Effector CD8-positive, alpha-beta T cell (primary cell): ENCODE data around the gene TICRR.
"Not testable (repeated sequence)": the region's sequence is repeated elsewhere in the genome, so short reads cannot be mapped to it uniquely, and the experiment has no call there.

Source experiments
- DNase-seq: peaks from one replicate; lab custom pipeline; 2025; lab: John Stamatoyannopoulos, UW
- total RNA-seq, 4 experiments: gene quantifications; one replicate each; lab custom pipeline; 2026; lab: John Stamatoyannopoulos, UW

The TICRR gene
- 0.10 to 2.9 (median 0.91) reads per million in 4 experiments for total RNA-seq

- peak; percentile 90 for DNase-seq
These were observed at the start of gene TICRR for GRCh38 chr15:89575146-89575655. Gene TICRR (plus strand): TSS chr15:89575469. CDS start chr15:89575587, 118 bp downstream.

DNA sequence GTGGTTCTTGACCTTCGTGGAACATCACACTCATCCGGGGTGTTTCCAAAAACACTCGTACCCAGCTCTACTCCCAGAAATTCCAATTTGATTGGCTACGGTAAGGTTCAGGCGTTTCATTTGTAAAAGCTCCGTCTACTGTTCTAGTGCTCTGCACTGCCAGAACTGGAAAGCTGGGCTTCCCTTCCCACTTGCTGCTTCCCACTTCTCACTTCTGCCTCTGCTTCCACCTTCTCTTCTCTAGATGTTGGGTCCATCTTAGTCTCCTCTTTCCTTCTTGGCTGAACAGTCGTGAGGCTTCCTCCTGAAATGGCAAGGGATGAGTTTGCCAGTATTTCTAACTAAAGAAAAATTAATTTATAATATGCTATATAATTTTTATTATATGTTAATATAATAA lies 49.1 kb upstream of the TICRR start:
- DNase-seq: no peak

DNA sequence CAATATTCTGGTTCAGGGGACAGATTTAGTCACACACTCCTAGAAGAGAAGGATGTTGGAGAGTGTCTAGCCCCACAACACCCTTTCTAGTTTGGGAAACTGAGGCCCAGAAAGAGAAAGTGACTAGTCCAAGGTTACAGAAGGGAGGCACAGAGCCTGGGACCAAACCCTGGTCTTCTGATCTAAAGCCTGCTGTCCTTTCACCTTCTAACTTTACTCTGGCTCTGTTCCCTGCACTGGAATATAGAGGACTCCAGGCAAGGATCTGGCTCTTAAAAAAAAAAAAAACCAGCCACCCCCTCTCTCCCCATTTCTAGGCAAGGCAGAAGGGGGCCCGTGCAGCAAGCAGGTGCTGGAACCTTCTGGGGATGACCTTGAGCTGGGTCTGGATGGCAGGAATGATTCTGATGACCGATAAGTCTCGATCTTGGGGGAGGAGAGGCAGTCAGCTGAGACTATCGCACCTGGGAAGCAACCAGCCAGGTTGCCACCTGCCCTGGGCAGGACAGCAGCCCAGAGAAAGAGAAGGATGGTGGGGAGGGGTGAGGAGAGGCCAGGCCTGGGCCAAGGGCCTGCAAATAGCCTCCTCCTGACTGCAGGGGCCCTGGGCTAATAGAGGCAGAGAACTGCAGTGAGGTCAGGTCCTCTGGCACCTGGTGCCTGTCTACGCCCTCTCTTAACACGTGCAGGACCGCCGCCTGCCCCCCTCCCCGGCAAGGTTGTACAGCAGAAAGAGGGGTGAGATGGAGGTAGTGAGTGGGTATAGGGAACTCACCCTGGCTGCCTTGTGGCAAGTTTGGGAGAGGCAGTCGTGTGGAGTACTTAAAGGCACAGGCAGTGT lies 48.4 kb upstream of the TICRR start:
- no peak for DNase-seq

DNA sequence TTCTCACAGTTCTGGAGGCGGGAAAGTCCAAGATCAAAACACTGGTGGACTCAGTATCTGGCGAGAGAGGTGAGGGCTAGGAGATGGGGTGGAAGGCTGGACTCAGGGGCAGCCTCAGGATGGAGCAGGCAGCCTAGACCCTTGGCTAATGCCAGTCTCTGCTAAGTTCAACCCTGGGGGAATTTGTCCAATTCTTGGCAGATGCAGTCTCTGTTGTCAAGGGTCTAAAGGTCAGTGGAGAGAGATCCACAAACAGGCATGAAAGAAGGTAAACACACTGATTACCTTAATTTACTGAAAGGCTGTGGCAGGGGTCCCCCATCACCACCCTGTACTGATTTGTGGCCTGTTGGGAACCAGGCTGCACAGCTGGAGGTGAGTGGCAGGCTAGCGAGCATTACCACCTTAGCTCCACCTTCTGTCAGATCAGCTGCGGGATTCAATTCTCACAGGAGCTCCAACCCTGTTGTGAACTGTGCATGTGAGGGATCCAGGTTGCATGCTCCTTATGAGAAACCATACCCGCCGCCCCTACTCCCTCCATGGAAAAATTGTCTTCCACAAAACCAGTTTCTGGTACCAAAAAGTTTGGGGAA lies 46.4 kb upstream of the TICRR start:
- no peak for DNase-seq

DNA sequence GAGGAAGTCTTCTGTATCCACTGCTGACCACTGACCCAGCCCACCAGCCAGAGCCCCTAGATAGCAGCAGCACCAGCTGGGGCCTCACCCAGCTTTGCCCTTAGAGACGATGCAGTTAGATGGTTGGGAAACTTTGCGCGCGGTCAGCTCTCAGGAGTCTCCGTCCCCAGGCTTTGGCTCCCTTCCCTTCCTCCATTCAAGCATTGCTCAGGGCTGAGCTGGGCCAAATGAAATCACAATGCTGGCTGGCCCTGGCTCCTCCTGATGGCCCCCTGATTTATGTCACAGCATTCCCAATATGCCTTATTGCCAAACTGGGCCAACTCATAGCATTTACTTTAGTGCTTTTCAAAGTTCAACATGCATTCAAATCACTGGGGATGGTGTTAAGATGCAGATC lies 44.3 kb upstream of the TICRR start:
- no peak for DNase-seq

- no peak for DNase-seq
These were observed 43.3 kb upstream of the TICRR start for GRCh38 chr15:89531796-89532537.

- no peak for DNase-seq
These were observed 41.3 kb upstream of the TICRR start for GRCh38 chr15:89533861-89534544.

DNA sequence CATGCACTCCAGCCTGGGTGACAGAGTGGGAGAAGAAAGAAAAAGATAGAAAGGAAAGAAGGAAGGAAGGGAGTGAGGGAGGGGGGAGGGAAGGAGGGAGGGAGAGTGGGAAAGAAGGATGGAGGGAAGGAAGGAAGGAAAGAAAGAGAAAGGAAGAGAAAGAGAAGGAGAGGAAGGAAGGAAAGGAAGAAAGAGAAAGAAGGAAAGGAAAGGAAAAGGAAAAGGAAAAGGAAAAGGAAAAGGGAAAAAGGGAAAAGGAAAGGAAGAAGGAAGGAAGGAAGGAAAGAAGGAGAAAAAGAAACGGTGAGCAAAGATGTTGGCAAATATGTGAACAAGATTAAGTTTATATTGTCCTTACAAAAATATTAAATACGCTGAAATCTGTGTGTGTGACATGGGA lies 36.2 kb upstream of the TICRR start:
- DNase-seq: no peak

DNA sequence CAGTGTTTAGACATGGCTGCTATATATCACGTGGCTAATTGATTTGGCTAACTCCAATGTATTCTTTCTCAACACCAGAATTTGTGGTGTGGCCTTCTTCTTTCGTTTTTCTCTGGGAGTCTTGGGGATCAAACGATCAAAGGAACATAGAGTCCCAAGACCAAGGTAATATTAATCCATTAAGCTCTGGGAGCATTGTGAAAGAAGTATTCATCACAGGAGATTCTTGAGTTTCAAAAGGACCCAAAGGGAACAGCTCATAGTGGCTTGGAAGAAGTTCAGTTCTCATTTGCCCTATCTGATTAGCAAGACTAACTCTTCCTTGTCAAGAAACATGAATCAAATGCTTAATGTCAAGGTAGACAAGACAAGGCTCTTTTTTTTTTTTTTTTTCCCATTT lies 32.9 kb upstream of the TICRR start:
- no peak for DNase-seq

- DNase-seq: no peak
These were observed 31.9 kb upstream of the TICRR start for GRCh38 chr15:89543389-89543788.

- DNase-seq: not testable (repeated sequence)
These were observed 26.1 kb upstream of the TICRR start for GRCh38 chr15:89549138-89549537.

GRCh38 chr15:89550427-89550826 lies 24.8 kb upstream of the TICRR start:
- DNase-seq: no peak

DNA sequence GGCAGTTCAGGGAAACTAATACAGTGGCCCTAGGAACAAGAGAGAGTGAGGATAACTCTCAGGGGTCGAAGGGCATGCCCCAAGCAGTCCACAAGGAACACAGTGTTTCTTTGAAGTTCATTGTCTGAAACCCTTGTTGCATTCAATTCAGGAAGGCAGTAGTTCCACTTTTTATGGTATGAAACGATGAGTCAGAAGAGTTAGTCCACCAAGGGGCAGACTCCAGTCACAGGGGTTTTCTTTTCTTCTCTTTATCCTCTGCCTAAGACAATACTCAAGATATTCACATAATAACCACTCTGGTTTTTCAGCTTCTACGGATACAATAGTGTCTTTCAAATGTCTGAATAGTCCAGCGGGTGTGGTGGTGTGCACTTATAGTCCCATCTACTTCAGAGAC lies 23.7 kb upstream of the TICRR start:
- DNase-seq: no peak

GRCh38 chr15:89553632-89554031 lies 21.6 kb upstream of the TICRR start:
- no peak for DNase-seq

DNA sequence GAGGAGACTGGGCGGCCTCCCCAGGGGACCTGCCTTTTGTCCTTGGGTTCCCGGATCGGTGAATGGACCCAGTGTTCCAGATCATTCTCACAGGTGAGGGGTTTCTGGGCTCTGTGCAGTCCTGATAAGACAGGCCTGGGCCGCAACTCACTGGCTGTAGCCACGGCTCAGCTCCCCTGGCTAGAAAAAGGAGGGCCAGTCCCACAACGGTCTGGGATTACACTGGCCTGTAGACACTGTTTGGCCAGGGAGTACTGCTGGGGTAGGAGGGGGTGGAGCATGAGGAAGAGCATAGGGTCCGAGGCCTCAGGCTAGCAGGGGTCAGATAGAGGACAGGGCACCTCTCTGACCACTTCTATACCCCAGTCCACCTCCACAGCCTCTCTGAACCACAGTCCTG lies 21.0 kb upstream of the TICRR start:
- DNase-seq: no peak

DNA sequence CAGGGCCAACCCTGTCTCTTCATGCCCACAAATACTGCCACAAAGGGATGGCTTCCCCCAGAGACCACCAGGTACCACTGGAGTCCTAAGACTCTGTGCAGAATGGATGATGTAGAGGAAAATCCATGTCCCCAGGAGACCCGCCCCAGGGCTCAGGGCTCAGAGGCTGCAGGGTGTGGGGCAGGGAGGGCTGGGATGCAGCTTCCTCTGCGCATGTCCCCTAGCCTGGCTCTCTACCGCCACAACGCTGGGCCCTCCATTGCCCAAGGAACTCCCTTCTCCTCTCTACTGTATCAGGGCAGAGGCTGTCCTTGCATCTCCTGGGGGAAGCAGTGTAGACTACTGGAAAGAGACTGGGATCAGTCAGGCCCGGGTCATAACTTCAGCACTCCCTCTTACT lies 19.5 kb upstream of the TICRR start:
- DNase-seq: no peak

DNA sequence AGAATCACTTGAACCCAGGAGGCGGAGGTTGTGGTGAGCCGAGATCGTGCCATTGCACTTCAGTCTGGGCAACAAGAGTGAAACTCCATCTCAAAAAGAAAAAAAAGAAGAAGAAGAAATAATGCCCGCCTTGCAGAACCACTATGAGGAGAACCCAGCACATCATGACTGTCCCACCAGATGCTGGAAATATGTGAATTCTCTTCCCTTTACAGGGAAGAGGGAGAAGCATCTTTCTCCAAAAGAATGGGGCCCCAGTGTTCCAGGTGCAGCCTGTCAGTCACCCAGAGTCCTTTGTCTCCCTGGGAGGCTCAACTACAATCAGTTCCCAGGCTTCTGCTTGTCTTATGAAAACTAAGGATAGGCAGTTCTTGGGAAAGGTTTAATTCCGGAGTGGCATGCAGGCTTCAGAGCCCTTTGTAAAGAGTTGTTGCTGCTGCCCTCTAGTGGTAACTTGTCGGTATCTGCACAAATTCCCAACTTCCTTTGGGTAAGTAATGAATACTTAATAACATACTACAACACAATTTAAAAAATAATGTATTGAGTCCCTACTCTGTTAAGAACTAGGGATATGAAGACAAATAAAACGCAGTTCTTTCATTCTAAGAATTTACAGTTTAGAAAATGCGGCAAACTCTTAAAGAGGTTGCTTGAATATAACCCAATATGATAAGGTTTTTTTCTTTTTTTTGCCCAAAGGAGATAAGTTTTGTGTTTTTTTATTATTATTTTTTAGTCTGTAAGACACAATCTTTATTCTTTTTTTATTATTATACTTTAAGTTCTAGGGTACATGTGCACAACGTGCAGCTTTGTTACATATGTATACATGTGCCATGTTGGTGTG lies 18.6 kb upstream of the TICRR start:
- DNase-seq: peak; percentile 6

GRCh38 chr15:89559769-89560264 lies 15.5 kb upstream of the TICRR start:
- no peak for DNase-seq

GRCh38 chr15:89566181-89566580 lies 9.1 kb upstream of the TICRR start:
- DNase-seq: no peak

GRCh38 chr15:89566621-89567294 lies 8.5 kb upstream of the TICRR start:
- DNase-seq: no peak
